GM19023 (cell line): ENCODE results near the gene EIF6.

Experiments used
- ATAC-seq: cut with Tn5 transposase; IDR thresholded peaks from one replicate; pipeline ENCODE4 v1.9.1; 2021; ENCODE audit warnings: mild to moderate bottlenecking, moderate library complexity; ENCODE audit not compliant: unreplicated experiment

The EIF6 gene

DNA sequence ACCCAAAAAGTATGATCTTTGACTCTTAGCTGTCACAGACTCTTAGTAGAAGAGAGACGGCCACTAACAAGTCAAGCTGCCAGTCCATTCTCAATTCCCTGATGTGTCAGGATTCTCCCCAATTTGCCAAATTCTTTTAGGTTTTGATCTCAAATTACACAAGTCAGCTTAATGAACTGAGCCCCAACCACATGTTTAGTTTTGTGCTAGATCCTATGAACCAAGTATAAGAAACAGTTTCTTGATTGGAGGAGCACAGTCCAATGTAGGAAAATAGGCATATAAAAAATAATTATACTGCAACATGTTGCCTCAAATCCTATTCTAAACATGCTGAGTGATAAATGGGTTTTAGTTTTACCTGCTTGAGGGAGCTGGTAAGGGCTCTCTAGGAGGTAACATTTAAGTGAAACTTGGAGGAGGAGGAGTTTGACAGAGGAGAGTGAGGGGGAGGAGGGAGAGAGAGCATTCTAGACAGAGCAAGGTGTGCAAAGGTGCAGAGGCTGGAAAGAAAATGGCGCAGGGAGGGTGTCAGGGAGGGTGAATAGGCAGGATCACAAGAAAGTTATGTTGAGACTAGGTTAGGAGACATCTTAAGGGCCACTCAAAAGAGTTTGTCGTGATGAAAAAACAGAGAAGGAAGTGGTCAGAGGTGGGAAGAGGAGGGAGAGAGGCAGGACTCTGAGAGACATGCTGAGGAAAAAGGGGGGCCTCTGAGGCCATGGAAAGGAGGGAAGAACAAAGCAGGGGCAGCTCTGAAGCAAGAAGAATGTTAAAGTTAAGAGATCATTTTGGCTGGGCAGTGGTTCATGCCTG lies 30.5 kb upstream of the EIF6 start:
- no peak for ATAC-seq

GRCh38 chr20:35312318-35312717 lies 27.7 kb upstream of the EIF6 start:
- no peak for ATAC-seq

DNA sequence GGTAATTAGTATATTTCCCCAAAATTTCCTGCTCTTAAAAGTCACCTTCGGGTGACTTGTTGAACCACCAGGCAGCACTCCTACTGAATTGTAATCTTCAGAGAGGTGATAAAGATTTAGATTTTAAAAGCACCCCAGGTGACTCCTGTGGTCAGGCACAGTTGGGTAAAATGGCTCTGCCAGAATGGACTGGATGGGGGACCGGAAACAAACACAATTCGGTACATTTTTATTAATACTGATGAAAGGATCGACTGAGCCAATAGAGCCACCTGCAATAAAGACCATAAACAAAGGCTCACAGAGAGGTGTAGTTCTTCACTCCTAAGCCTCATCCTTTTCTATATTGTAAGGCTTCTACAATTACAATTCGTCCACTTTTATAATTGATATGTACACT lies 27.2 kb upstream of the EIF6 start:
- no peak for ATAC-seq

- no peak for ATAC-seq
These were observed 26.8 kb upstream of the EIF6 start for GRCh38 chr20:35311409-35311808.

DNA sequence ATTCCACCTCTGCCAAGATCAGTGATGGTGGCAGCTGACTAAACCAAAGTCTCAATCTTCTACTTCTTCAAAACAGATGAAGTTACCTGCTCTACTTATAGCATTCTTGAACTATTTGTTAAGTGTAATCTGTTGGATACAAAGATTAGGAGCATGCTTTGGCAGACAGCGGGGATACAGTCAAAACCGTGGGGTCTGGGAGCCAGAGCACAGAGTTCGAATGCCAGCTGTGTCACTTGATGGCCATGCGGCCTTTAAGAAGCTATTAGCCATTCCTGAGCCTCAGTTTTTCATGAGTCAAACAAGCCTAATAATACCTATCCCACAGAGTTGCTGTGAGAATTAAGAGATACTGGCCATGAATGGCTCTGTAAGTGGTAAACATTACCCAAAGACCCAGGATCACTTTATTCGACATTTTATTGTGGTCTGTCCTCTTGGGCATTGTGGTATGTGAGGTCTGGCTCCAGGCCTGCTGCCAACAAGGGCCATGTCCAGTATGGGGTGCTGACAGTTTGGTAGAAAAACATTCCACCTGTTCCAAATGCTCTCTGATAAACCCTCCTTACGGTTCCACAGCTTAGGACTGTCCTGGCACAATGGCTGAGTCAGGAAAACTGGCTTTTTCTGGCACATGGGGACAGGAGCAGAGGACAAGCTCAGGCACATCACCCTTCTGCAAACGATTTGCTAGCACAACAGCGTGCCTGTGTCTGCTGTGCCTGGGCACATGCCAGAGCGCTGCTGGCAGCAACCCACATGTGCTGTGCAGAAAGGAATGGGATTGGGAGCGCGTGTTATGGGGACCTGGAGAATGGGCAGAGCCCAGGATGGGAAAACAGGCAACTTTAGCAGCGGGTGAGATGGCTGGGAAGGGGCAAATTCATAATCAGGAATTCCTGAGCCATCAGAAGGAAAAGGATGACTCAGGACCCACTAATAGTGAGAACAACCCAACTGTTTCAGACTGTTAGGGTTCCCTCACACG lies 23.4 kb upstream of the EIF6 start:
- ATAC-seq = no peak

GRCh38 chr20:35306931-35307517 lies 22.5 kb upstream of the EIF6 start:
- ATAC-seq = no peak

GRCh38 chr20:35305682-35306556 lies 21.3 kb upstream of the EIF6 start:
- ATAC-seq = no peak

- ATAC-seq = no peak
These were observed 20.4 kb upstream of the EIF6 start for GRCh38 chr20:35304956-35305355.

DNA sequence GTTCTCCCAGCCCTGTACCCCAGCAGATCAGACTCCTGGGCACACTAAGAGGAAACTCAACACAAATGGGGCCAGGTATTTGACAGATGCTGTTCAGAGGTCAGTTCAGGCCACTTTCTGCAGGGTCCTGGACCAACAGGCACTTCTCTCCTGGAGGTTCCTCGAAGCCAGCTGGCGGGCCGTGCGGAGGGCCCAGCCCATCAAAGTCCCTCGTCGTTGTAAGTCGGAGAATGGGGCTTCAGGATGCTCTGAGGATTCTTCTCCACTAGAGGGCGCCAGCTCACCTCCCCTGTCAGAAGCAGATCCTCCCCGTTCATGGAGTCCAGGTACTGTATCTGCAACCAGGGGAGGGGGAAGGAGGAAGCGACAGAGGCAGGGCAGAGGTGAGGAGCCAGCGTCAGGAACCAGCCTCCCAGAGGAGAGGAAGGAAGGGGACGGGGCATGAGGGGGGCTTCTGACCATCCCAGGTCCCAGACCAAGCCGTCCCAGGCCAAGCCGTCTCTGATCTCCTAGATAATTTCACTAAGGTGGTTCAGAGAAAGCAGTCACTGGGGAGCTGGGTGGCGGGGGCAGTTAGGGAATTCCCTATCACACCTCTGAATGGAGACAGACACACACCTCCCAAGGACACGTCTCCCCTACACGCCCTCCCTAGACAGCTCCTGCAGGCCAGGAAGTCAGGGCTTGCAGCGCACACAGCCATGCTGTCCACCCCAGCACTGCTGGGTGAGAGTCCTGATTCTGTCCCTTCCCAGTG lies 19.3 kb upstream of the EIF6 start:
- no peak for ATAC-seq

- no peak for ATAC-seq
These were observed 18.8 kb upstream of the EIF6 start for GRCh38 chr20:35303382-35303734.

GRCh38 chr20:35302421-35303335 lies 18.1 kb upstream of the EIF6 start:
- no peak for ATAC-seq

GRCh38 chr20:35301426-35301825 lies 16.9 kb upstream of the EIF6 start:
- ATAC-seq = no peak

DNA sequence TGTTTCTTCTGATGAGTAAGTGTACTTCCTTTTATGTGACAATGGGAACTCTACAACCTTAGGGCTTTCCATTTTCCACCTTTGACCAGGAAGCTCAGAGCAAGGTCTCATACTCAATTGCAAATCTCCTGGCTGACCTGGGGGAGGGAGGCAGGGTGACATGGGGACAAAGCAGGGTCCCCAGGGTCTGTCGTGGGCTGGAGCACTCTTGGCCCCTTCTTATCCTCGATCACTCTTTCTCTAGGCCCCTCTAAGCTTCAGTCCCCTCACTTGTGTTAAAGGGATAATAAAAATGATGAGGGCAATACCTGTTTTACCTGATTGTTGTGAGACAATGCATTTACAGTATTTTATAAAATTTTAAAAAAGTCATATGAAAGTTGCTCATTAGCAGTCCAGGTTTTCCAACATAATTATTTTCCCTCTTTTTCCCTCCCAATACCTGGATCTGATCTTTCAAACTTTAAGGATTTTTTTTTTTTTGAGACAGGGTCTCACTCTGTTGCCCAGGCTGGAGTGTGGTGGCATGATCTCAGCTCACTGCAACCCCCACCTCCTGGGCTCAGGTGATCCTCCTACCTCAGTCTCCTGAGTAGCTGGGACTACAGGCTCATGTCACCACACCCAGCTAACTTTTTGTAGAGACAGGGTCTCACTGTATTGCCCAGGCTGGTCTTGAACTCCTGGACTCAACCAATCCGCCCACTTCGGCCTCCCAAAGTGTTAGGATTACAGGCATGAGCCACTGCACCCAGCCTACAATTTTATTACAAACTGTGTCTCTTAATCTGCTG lies 16.1 kb upstream of the EIF6 start:
- no peak for ATAC-seq

DNA sequence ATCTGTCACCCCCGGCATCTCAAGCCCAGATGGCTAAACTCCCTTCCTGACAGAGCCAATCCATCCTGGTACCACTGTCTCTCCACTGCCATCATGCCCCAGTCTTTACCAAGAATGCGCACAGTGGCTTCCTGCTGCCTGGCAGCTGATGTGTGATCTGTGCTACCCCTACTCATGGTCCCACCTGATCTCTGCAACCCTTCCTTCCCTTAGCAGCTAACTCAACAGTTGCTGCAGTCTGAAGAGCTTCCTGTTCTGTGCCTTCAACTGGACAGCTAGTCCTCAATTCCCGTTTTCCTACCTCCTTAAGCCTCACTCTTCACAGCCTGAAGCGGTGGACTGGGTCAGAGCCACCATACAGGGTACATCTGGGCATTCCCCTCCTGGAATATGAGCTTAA lies 15.2 kb upstream of the EIF6 start:
- ATAC-seq = no peak

- no peak for ATAC-seq
These were observed 13.7 kb upstream of the EIF6 start for GRCh38 chr20:35298264-35298663.

DNA sequence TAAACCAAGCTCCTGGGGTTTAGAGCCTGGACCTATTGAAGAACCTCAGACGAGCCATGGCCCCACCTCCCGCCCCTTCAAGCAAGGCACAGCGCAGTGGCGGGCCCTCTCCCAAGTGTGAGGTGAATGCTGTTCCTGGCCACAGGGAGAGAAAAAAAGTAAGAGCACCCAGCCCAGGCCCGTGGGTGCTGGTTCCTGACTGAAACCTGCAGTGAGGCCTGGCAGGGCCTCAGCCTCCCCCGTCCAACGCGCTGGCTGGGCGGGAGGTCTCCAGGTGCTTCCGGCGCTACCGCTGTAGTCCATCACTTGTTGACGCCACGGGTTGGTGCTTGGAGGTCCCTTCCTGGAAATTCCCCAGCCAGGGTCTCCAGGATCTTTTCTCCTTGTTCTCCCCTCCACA lies 13.2 kb upstream of the EIF6 start:
- no peak for ATAC-seq

DNA sequence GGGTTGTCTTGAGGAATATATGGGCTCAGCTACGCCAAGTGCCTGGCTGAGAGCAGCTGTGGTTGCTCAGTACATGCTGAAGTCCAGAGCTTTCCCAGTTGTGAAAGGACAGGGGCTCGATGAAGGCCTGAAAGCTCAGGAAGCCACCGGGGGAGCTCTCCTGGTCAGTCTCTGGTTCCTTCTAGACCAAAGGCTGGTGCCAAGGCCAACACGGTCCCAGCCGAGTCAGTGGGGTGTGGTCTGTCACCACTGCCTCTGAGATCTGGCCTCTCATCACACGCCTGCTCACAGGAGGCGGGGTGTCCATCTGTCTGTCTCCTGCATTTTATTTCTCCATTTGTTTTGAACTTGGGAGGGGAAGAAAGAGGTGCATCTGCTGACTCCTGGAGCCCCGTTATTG lies 12.6 kb upstream of the EIF6 start:
- no peak for ATAC-seq

DNA sequence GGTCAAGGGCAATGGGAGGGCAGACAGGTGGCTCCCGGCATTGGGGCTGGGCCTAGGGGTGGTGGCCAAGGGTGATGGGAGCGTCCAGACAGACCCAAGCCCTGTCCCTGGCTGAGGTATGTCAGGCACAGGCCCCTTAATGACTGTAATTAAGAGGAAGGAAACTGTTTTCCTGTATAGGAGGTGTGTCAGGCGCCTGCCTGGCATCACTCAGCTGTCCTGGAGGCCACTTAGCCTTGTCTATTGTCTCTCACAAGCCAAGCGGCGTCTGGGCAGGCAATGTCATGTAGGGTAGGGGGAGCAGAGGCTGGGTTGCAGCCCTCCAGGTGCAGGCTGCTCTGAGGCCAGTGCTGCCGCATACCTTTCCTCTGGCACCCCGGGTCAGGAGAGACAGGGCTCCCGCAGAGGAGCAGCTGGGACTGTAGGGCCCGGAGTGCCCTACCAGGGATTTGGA lies 11.6 kb upstream of the EIF6 start:
- no peak for ATAC-seq
